KG1 (cell line): Measurements from ENCODE around the gene PPARG.
"Not testable (repeated sequence)": the region's sequence is repeated elsewhere in the genome, so short reads cannot be mapped to it uniquely, and the experiment has no call there.

ENCODE experiments used
- DNase-seq: peaks from one replicate; lab custom pipeline; 2025; lab: John Stamatoyannopoulos, UW

Gene PPARG

GRCh38 chr3:12288182-12289129 is at the start of gene PPARG:
Gene PPARG, plus strand, starts transcription at chr3:12289070. Its CDS starts 90,642 bp downstream, at chr3:12379712.
- DNase-seq: no peak

DNA sequence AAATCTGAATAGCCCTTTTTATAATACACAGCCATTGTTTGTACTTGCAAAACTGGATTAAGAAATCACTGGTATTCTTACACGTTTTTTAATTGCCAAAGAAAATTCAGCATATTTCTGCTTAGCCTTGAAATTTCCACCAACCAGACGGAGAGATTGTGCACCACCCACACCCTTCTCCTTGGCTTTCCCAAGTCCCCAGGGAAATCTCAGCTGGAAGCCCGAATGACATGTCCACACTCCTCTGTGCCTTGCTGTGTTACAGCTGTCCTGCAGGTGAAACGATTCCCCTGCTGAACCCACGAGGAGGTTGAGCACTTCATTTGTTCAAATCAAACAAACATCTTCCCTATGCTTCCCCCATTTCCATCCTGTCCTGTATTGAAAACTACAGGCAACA is 49.6 kb upstream of the PPARG start:
- DNase-seq: no peak

DNA sequence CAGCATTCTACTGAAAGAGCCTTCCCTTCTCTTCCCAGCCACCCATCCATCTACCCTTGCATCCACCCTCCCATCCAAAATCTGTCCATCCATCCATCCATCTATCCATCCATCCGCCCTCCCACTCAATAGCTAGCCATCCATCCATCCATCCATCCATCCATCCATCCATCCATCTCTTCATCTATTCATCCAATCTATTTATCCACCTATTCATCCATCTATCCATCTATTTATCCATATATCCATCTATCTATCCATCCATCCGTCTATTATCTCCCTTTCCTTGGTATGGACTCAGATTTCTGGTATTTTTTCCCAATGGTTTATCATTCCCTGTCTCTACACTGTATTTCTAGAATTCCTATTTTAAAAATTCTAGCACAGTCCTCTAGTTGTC is 46.1 kb upstream of the PPARG start:
- no peak for DNase-seq

- DNase-seq: no peak
These were observed 42.2 kb upstream of the PPARG start for GRCh38 chr3:12246497-12247163.

- DNase-seq: no peak
These were observed 41.5 kb upstream of the PPARG start for GRCh38 chr3:12247411-12247810.

- no peak for DNase-seq
These were observed 39.4 kb upstream of the PPARG start for GRCh38 chr3:12249519-12249918.

- DNase-seq: no peak
These were observed 36.0 kb upstream of the PPARG start for GRCh38 chr3:12252889-12253288.

DNA sequence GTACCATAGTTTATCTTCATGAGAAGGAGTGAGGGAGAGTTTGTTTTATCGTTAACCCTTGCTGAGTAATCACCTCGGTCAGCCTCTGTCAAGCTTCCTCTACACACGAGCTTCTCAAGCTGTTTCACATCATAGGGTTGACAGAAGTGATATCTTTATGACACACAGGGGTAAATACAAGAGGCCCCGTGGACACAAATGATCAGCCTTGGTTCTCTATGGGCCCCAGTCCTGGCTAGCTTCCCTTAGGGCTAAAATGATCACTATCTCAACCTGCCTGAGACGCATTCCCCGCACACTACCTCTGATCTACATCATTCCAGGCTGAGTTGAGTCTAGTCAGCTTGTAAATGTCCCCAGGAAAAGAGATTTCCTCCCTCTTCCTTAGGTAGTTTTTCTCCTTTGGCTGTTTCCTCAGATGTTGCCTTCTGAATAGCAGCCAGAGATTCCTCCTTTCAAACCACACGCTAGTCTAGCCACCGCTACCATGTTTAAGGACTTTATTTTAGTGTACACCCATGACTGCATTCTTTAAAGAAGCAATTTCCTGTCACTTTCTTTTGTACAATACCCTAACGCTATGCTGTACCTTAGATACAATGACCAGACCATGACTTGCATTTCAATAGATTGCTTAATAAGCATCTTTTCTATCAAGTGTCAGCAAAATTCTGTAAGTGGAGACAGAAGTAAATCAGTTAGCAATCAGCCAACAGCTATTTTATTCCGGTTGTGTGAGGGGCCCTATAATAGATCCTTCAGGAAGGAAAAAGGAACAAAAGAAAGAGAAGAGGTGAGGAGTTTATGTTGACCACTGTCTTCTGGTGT is 35.1 kb upstream of the PPARG start:
- no peak for DNase-seq

DNA sequence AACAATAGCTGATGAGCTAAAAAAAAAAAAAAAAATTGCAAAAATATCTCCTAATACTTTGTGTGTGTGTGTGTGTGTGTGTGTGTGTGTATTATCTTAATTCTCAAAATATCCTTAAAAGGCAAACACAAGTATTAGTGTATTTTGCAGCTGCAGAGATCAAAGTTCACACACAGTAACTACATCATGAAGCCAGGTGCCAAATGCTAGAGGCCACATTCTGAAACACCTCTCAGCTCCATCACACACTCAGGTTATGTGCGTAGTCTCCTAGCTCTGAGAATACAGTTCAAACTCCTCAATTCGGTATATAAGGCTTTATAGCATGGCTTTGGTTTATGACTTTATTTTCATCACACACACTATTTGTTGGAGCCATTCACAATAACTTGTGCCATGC is 33.5 kb upstream of the PPARG start:
- DNase-seq: no peak

GRCh38 chr3:12258911-12259310 is 30.0 kb upstream of the PPARG start:
- DNase-seq: no peak

- not testable (repeated sequence) for DNase-seq
These were observed 26.7 kb upstream of the PPARG start for GRCh38 chr3:12262173-12262572.

- DNase-seq: no peak
These were observed 23.4 kb upstream of the PPARG start for GRCh38 chr3:12265508-12265907.

DNA sequence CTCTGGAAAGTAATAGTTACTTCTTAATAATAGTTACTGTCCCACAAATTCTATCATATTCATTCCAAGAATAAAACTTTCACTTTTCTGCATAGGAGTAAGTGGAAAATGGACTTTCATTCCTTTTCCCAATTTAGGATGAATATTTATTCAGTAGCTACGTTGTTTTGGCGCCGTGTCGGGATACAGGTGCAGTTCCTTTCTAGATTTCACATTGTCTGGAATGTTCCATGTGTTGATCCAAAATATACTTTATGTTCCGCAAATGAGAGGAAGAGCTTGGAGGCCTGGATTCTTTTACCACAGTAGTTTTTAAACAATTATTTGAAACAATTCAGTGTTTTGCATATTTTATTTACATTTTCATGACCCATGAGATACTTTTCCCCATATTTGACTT is 22.8 kb upstream of the PPARG start:
- DNase-seq: no peak

GRCh38 chr3:12267376-12268030 is 21.4 kb upstream of the PPARG start:
- no peak for DNase-seq

- no peak for DNase-seq
These were observed 20.7 kb upstream of the PPARG start for GRCh38 chr3:12268049-12268735.

DNA sequence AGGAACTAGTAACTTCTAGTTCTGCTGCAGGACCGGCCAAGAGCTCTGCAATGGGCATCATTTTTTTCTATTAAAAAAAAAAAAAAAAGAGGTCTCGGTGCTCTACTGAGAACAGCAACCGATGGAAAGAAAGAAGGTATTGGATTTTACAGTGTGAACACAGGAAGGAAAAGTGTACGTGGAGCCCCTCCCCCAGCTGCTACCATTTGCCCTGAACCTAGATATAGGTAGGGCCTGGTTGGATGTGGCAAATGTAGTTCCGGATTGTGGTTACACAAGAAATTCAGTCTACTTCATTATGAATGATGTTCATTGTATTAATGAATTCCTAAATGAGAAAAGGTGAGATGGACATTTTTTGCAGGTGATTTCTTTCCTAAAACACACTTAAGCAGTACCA is 17.9 kb upstream of the PPARG start:
- DNase-seq: no peak

DNA sequence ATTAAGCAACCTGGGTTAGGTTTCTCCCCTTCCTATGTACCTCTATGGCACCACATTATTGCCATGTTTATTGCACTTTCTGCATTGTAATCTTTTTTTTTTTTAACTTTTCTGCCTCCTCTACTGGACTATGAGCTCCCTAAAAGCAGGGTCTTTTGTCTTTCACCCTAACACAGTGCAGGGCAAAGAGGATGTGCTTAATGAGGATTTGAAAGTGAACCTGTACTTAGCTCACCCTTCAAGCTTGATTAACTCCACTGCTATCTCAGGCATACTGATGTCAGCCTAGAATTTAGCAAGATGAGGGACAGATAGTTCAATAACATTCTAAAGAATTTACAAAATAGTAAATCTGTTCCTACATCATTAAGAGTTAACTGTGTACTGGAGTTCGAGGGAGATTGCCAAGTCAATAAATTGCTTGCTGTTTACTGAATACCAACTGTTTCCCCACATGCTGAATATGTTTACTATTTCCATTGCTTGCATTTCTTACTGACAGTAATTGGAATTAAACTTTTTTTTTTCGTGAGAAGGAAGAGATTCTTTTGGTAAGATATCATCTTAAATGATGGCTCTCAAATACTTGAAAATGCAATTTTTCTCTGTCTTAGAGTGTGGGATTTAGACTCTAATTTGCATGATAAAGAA is 15.7 kb upstream of the PPARG start:
- DNase-seq: no peak

- no peak for DNase-seq
These were observed 12.8 kb upstream of the PPARG start for GRCh38 chr3:12275974-12276650.

- not testable (repeated sequence) for DNase-seq
These were observed 12.0 kb upstream of the PPARG start for GRCh38 chr3:12276827-12277226.

DNA sequence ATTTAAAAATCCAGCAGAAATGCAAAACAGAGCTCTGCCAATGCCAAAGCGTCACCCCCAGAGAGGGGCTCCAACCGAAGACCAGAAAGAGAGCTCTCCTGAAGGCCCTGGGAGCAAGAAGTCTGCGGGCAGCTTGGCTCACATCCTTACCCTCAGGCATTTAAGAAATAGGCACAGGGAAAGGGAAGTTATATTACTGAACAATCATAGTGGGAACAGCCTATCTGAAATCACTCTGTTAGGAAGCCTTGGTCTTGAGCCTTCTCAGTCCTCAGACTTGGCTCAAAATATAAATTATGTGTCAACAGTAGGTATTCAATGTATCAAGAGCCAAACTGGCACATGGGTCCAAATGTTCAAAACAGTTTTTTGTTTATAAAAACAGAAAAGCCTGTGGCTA is 10.3 kb upstream of the PPARG start:
- no peak for DNase-seq
